Caco-2 (cell line): ENCODE data around the gene ERI3. TPM values are rescaled to one million over a fixed set of nuclear protein-coding genes. Genes with fewer than 3 reads are reported as not detected.

Source experiments
- BruUV-seq: library from RNA; stranded (reverse); fragments of 400-500 nt; replicated peaks from 2 replicates; lab custom pipeline; 2021; lab: Mats Ljungman, UMichigan
- CTCF ChIA-PET: fragments of 300-600 bp; sonication (Branson Sonifier 250); formaldehyde crosslinking; loops from one replicate; lab custom pipeline; 2022; ENCODE audit warnings: antibody characterized with exemption; lab: Charles Lee
- POLR2A ChIA-PET: fragments of 300-600 bp; sonication (Branson Sonifier 250); formaldehyde crosslinking; loops from one replicate; lab custom pipeline; 2022; ENCODE audit warnings: antibody characterized with exemption; lab: Charles Lee
- DNase-seq, 2 experiments: peaks; one replicate each; pipeline versions ENCODE4 v3.0.0 to v3.0.0-alpha.2; 2020 to 2022
- H3K27me3 ChIP-seq: replicated peaks from 2 replicates; pipeline ENCODE4 v1.6.0; 2011; ENCODE audit warnings: low read length; ENCODE audit not compliant: control insufficient read depth, insufficient read depth
- H3K36me3 ChIP-seq: 2 replicates; pipeline ENCODE4 v1.5.1; 2011; ENCODE audit warnings: low read length; ENCODE audit not compliant: control insufficient read depth, insufficient read depth
- H3K4me1 ChIP-seq: fragments of 250-450 bp; sonication (Bioruptor Pico); 2 replicates; pipeline ENCODE4 v1.5.1; 2020; ENCODE audit warnings: mild to moderate bottlenecking
- H3K4me3 ChIP-seq: 2 replicates; pipeline ENCODE4 v1.5.1; 2011; ENCODE audit warnings: low read depth, mild to moderate bottlenecking, control low read depth, low read length
- H3K9me3 ChIP-seq: fragments of 250-450 bp; sonication (Bioruptor Pico); 2 replicates; pipeline ENCODE4 v1.5.1; 2020; ENCODE audit warnings: mild to moderate bottlenecking, moderate library complexity
- H3K27ac Mint-ChIP-seq: one replicate; pipeline ENCODE4 v1.8.0; 2022; ENCODE audit warnings: mixed read lengths; ENCODE audit not compliant: unreplicated experiment
- H3K27me3 Mint-ChIP-seq: one replicate; pipeline ENCODE4 v1.8.0; 2022; ENCODE audit warnings: mixed read lengths; ENCODE audit not compliant: insufficient read depth, unreplicated experiment
- H3K36me3 Mint-ChIP-seq: one replicate; pipeline ENCODE4 v1.8.0; 2022; ENCODE audit warnings: mild to moderate bottlenecking, mixed read lengths; ENCODE audit not compliant: insufficient read depth, unreplicated experiment
- H3K4me1 Mint-ChIP-seq: one replicate; pipeline ENCODE4 v1.8.0; 2022; ENCODE audit warnings: low read depth, mixed read lengths; ENCODE audit not compliant: unreplicated experiment
- H3K4me3 Mint-ChIP-seq: one replicate; pipeline ENCODE4 v1.8.0; 2022; ENCODE audit warnings: mild to moderate bottlenecking, moderate library complexity, mixed read lengths; ENCODE audit not compliant: unreplicated experiment
- H3K9me3 Mint-ChIP-seq: one replicate; pipeline ENCODE4 v1.8.0; 2022; ENCODE audit warnings: mixed read lengths; ENCODE audit not compliant: unreplicated experiment
- CTCF ChIP-seq, 2 experiments: fragments of 200-600 bp in 1 of 2; IDR thresholded peaks; 1 replicate in 1 of 2; 2 replicates in 1 of 2; pipeline versions ENCODE4 v1.5.1 to v1.8.0; 2011 to 2022; ENCODE audit warnings: antibody characterized with exemption in 1 of 2, control low read depth in 1 of 2, inconsistent platforms in 1 of 2, low read depth in 1 of 2, low read length in 1 of 2, mild to moderate bottlenecking in 1 of 2, moderate library complexity in 1 of 2; ENCODE audit not compliant: insufficient read depth in 1 of 2, severe bottlenecking in 1 of 2, unreplicated experiment in 1 of 2
- intact Hi-C: fragments of 100-400 bp; cut with micrococcal nuclease; formaldehyde crosslinking; loops from one replicate; pipeline ENCODE4 v1.10.0; 2022; ENCODE audit not compliant: unreplicated experiment
- total RNA-seq: library from RNA; stranded (reverse); gene quantifications from 2 replicates; pipeline ENCODE4 v1.2.3, GENCODE V29; 2022

The ERI3 gene
- total RNA-seq, 1 experiment from 2014 or later, result 38.2 TPM

- no peaks in the 10 kb centered on the region for H3K27me3 ChIP-seq
- no peak for TF ChIP-seq CTCF (IDR thresholded peaks at IDR 0.05; ENCODE audit: insufficient read depth in 1 of 2, low read depth in 1 of 2, low read length in 1 of 2, severe bottlenecking in 1 of 2, unreplicated experiment in 1 of 2)
- Mint-ChIP-seq H3K4me3 (no peak overlapping the region), H3K27ac (no peak overlapping the region), H3K9me3 (no peaks in the 10 kb centered on the region), H3K27me3 (peaks cover 8% of the 10 kb centered on the region), H3K36me3 (no peaks in the 10 kb centered on the region), H3K4me1 (no peaks in the 10 kb centered on the region)
- no peak for DNase-seq
- H3K4me1 ChIP-seq, result no peaks in the 10 kb centered on the region
- H3K4me3 ChIP-seq, result no peak overlapping the region
- ChIA-PET POLR2A (no interaction called here), CTCF (no interaction called here)
- intact Hi-C loops, result no loop called here
- BruUV-seq, result no TSS peak
- H3K36me3 ChIP-seq, result no peaks in the 10 kb centered on the region
- no peaks in the 10 kb centered on the region for H3K9me3 ChIP-seq
Measured at GRCh38 chr1:44390277-44390676, 35.2 kb upstream of the ERI3 start.

DNA sequence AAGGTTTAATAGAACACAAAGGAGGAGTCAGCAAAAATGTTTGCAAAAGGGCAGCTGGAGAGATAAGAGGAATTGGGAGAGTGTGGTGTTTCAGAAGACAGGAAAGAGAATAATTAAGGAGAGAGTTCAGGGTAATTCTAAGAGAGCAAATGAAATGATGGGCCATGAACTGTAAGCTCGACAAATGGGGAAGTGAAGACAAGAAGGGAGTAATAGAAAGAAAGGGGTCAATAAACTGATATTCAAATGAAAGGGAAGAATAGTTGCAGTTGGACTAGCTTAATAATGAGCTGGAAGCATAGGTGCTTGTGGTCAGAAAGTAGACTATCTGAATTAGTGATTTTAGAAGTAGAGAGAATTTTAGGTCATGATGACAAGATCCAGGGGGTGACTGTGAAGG lies 34.4 kb upstream of the ERI3 start:
- H3K36me3 Mint-ChIP-seq, result no peaks in the 10 kb centered on the region
- intact Hi-C loops, result no loop called here
- POLR2A ChIA-PET, result no interaction called here
- no peak overlapping the region for H3K4me3 Mint-ChIP-seq
- peaks cover 5% of the 10 kb centered on the region for H3K27me3 Mint-ChIP-seq
- Histone ChIP-seq H3K27me3 (no peaks in the 10 kb centered on the region), H3K9me3 (no peaks in the 10 kb centered on the region), H3K36me3 (no peaks in the 10 kb centered on the region), H3K4me1 (no peaks in the 10 kb centered on the region), H3K4me3 (no peak overlapping the region)
- no TSS peak for BruUV-seq
- DNase-seq, result no peak
- CTCF ChIA-PET, result no interaction called here
- TF ChIP-seq CTCF (IDR thresholded peaks at IDR 0.05; ENCODE audit: insufficient read depth in 1 of 2, low read depth in 1 of 2, low read length in 1 of 2, severe bottlenecking in 1 of 2, unreplicated experiment in 1 of 2), result no peak
- no peaks in the 10 kb centered on the region for H3K9me3 Mint-ChIP-seq
- H3K4me1 Mint-ChIP-seq, result no peaks in the 10 kb centered on the region
- H3K27ac Mint-ChIP-seq, result no peak overlapping the region

GRCh38 chr1:44388551-44388950 lies 33.5 kb upstream of the ERI3 start:
- H3K4me3 ChIP-seq, result no peak overlapping the region
- BruUV-seq, result no TSS peak
- ChIA-PET POLR2A (no interaction called here), CTCF (no interaction called here)
- H3K4me1 ChIP-seq, result no peaks in the 10 kb centered on the region
- no peaks in the 10 kb centered on the region for H3K9me3 ChIP-seq
- DNase-seq, result no peak
- no peak overlapping the region for H3K27ac Mint-ChIP-seq
- intact Hi-C loops, result no loop called here
- no peak for TF ChIP-seq CTCF (IDR thresholded peaks at IDR 0.05; ENCODE audit: insufficient read depth in 1 of 2, low read depth in 1 of 2, low read length in 1 of 2, severe bottlenecking in 1 of 2, unreplicated experiment in 1 of 2)
- H3K9me3 Mint-ChIP-seq, result no peaks in the 10 kb centered on the region
- no peaks in the 10 kb centered on the region for H3K36me3 Mint-ChIP-seq
- H3K27me3 Mint-ChIP-seq, result peaks cover 3% of the 10 kb centered on the region
- H3K4me1 Mint-ChIP-seq, result no peaks in the 10 kb centered on the region
- no peaks in the 10 kb centered on the region for H3K36me3 ChIP-seq
- no peaks in the 10 kb centered on the region for H3K27me3 ChIP-seq
- H3K4me3 Mint-ChIP-seq, result no peak overlapping the region
